GM20431 (cell line): ENCODE data around the gene ZNF140.

Experiments used
- in situ Hi-C: fragments of 300-500 bp; cut with MseI, MboI; formaldehyde crosslinking; loops from one replicate; pipeline ENCODE4 v1.15.0; 2020; ENCODE audit warnings: low sequenced_read_pairs; ENCODE audit not compliant: unreplicated experiment

The ZNF140 gene

GRCh38 chr12:133129368-133130037 lies 48.8 kb downstream of the ZNF140 start:
- in situ Hi-C loops, result no loop called here

GRCh38 chr12:133130038-133130807 lies 49.5 kb downstream of the ZNF140 start, which contains the start of the genes ZNF10 and ZNF891:
Gene ZNF10, plus strand, starts transcription at chr12:133130627. Its CDS starts 13,866 bp downstream, at chr12:133144493.
Gene ZNF891, minus strand, starts transcription at chr12:133130274. Its CDS starts 8,356 bp downstream, at chr12:133121918.
- in situ Hi-C loops, result no loop called here

GRCh38 chr12:133130808-133131128 lies 50.0 kb downstream of the ZNF140 start:
- in situ Hi-C loops, result no loop called here

GRCh38 chr12:133135747-133136146 lies 55.0 kb downstream of the ZNF140 start:
- in situ Hi-C loops, result no loop called here

- in situ Hi-C loops, result no loop called here
Observed at GRCh38 chr12:133145981-133146380, 65.3 kb downstream of the ZNF140 start.

DNA sequence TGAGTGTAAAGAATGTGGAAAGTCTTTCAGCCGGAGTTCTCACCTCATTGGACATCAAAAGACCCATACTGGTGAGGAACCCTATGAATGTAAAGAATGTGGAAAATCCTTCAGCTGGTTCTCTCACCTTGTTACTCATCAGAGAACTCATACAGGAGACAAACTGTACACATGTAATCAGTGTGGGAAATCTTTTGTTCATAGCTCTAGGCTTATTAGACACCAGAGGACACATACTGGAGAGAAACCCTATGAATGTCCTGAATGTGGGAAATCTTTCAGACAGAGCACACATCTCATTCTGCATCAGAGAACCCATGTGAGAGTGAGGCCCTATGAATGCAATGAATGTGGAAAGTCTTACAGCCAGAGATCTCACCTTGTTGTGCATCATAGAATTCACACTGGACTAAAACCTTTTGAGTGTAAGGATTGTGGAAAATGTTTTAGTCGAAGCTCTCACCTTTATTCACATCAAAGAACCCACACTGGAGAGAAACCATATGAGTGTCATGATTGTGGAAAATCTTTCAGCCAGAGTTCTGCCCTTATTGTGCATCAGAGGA lies 75.5 kb downstream of the ZNF140 start:
- in situ Hi-C loops, result no loop called here
